GM19240 (cell line): ENCODE results near the gene TTLL10.

ENCODE experiments used
- DNase-seq: peaks from one replicate; pipeline ENCODE4 v3.0.0; 2011; ENCODE audit warnings: low spot score; ENCODE audit not compliant: insufficient read length

Gene TTLL10

DNA sequence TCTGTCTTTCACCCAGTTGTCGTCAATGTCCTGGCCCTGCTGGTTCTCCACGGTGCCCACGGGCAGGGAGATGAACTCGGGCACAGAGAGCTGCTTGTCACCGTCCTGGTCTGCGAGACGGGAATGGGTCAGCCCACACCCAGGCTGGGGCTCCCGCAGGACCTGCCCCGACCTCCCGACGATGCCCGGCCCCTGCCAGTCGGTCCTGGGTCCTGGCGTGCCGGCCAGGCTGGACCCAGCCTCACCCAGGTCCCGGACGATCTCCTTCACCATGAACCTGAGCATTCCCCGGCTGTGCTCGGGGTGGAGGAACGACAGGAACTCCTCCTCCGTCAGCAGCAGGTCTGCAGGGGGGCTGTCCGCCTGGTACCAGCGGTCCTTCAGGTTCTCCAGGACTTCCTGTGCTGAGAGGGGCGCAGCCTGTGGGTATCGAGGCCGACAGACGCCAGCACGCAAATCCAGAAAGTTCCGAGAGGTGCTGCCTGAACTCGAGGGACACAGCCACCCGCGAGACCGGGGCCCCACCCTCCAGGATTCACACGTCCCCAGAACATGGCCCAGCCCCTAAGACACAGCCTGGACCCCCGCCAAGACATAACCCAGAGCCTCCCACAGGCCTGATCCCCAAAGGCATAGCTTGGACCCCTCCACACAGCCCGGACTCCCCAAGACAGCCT, 45.0 kb downstream of the TTLL10 start:
- no peak for DNase-seq

DNA sequence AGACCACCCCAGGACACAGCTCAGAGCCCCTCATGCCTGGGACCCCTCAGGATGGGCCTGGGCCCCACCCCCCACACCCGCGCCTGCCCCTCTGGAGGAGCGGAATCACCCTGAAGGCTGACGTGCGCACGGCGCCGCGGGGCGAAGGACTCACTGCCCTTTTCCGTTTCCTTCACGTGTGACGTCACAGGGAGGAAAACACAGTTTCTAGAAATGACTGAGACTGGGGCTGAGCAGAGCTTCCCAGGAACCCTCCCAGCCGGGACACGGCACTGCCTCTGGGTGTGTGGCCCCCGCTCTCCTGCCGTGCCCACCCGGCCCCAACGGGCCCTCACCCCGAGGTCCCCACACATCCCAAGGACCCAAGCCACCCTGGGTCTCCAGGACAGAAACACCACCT, 45.7 kb downstream of the TTLL10 start:
- DNase-seq = no peak

DNA sequence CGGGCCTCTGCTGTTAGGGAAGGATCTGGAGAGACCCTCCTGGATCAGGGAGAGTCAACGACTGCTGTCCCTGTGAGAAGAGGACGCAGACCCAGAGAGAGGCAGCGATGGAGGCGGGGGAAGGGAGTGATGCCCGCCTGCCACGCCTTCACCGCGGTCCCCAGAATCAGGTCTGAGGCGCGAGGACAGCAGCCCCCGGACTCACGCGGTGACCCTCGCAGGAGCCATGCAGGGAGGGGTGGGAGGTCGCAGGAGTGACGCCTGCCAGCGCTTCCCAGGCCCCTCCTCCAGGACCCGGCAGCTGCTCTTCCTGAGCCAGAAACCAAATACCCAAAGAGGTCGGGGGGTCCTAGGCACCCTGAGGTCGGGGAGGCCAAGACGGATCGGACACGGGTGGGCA, 46.5 kb downstream of the TTLL10 start:
- DNase-seq = no peak

DNA sequence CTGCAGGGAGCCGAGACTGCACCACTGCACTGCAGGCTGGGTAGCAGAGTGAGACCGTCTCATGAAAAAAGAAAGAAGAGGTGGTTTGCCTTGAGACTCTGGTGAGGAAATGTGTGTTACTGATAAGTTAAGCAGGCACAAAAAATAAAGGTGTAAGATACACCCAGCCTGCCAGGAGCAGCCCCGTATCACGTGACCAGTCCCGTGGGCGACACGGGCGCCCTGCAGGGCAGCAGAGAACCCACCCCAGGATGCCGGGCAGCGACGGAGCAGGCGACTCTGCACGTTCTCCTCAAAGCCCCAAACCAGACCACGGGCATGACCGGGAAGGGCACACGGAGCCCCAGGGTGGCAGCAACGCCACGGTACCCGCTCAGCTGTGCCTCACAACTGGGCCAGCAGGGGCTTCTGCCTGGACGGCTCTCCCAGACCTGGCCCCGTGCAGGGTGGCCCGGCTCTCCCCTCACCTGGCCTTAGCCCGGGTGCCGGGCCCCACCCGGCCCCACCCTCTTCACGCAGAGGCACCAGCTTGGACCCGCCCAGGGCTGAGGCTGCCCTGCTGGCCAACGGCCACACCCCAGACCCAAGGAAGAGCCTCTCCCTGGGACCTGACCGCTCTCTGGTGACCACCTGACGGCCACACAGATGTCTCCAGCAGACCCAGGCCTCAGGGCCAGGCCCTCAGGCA, 48.4 kb downstream of the TTLL10 start:
- no peak for DNase-seq

DNA sequence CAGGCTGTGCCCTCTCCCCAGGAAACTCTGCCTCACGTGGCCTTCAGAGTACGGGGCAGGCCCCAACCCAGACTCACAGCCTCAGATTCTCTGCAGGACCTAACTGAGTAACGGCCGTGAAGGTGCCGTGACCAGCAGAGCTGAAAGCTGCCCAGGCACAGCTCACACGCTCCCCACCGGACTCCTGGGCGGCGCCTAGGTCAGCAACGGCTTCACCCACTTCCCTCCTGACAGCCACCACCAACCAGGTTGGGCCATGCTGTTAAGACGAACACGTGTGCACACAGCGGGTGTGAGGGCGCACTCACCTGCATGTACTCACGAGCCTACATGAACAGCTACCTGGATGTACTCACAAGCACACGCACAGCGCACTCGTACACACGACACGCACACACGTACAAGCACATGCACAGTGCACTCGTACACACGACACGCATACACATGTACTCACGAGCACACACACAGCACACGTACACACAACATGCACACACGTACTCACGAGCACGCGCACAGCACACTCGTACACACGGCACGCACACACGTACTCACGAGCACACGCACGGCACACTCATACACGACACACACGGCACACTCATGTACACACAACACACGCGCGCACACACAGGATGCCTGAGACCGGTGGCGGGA, 49.0 kb downstream of the TTLL10 start:
- DNase-seq = no peak

DNA sequence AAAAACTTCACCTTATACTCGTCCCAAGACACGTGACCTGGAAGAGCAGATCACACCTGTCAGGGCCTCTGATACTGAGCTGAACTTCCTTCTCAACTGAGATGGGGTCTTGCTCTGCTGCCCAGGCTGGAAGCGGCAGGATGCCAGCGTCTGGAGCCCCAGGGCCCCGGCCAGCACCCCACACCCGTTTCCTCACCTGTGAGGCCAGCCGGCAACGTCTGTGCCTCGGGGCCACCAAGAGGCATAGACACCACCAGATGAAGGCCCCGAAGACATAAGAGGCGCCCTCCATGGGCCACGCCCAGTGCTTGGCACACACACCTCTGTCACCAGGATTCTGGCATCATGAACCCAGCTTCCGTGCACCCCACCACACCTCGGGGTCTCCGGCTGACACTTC, 49.6 kb downstream of the TTLL10 start:
- DNase-seq = no peak

DNA sequence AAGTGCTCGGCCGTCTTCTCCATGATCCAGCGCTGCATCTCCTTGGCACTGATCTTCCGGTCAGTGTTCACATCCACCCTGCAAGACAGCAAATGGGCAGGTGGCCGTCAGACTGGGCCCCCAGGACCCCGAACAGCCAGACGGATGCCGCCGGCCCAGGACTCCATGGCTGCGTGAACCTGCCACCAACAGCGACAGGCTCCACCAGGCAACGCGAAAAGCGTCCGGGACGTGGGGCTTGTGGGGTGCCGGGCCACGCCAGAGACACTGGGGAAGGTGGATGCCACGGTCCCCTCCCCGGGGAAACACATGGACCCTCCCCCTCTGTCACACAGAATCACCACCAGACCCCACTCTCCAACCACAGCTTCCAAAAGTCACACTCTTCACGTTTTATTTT, 50.2 kb downstream of the TTLL10 start:
- no peak for DNase-seq

DNA sequence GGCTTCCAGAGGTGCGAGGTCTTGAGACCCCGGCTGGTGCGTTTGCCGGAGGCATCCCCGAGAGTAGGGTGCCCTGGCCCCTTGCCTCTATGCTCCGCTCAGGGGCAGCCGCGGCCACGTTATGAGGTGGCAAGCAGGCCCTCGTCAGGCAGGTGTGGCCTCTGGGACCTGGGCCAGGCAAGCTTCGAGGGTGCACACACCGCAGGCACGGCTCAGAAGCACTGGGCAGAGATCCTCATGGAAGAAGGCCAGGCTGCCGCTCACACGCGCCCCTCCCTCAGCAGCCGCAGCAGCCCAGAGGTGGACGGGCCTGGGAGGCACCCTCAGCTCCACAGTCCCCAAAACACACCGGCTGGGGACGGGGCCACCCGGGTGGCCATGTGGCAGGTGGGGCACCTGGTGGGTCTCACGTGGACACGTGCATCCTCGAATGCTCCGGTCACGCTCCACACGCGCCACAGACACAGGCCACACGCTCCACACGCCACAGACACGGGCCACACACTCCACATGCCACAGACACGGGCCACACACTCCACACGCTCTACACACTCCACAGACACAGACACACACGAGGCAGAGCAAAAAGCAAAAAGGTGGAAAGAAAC, 51.7 kb downstream of the TTLL10 start:
- no peak for DNase-seq

DNA sequence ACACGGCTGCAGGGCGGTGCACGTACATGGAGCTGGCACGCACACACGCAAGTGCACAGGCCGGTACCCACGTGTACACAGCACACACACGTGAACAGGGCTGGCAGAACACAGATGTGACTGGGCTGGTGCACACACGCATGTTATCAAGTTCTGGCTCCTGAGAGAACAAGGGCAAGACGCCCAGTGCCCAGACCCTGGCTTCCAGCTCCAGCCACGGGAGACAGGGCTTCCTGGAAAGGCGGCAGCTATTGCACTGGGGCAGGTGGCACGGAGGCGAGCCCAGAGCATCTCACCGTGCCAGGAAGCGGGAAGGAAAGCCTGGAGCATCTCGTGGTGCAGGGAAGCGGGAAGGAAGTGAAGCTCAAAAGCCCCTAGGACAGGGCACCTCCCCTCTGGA, 52.2 kb downstream of the TTLL10 start:
- no peak for DNase-seq

DNA sequence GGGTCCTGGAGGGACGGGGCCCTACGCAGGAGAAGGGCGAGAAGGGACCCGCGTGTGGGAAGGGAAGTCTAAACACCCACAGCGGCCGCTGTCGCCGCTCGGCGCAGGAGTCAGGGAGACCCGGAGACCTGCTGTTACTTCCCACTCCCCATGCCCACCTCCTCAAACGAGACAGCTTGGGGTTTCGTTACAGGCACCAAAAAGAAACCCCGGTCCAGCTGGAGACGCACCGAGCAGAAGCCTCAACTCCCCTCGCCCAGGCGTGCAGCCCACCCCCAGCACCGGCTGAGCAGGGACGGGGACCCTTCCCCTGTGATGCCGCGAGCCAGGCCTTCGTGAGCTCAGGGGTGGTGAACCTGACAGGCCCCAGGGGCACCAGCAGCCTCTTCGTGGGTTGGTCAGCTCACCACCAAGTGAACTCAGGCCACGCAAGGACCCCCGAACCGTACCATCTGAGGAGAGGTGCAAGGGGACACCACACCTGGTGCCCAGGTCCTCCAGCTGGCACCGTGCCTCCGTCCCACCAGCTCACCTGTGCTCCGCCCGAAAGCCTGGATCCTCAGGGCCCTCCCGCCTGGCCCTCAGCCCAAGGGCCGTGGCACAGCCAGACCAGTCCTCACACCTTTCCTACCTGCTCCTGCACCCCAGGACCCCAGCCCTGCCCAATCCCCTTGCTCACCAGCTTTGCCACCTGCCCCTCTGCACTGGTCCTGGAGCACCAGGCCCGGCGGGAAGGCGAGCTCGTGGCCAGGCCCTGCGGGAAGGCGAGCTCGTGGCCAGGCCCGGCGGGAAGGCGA, 53.1 kb downstream of the TTLL10 start:
- no peak for DNase-seq

DNA sequence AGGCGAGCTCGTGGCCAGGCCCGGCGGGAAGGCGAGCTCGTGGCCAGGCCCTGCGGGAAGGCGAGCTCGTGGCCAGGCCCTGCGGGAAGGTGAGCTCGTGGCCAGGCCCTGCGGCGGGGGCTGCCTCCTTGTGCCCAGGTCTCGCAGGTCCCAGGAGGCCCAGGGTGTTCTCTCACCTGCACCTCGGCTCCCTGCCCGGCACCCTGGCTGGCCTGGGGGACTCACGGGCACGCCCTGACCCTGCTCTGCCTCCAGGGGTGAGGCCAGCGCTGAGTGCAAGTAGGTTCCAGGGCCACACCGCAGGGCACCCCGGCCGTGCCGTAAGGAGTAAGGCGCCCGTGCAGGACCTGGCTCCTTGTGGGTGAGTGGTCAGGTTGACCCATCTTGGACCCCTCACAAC, 53.7 kb downstream of the TTLL10 start:
- DNase-seq = no peak

DNA sequence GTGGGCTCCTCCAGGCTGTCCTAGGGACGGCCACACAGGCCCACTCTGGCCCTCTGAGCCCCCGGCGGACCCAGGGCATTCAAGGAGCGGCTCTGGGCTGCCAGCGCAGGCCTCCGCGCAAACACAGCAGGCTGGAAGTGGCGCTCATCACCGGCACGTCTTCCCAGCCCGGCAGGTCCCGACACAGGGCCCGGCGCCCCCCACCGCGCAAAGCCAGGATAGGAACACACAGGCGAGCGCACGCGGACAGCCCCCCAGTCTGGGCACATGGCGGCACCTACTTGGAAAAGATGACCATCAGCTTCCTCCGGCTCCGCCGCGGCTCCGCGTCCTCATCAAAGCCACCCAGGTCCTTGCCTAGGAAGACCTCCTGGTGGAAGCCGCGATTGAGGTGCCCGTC, 54.5 kb downstream of the TTLL10 start:
- DNase-seq = no peak

DNA sequence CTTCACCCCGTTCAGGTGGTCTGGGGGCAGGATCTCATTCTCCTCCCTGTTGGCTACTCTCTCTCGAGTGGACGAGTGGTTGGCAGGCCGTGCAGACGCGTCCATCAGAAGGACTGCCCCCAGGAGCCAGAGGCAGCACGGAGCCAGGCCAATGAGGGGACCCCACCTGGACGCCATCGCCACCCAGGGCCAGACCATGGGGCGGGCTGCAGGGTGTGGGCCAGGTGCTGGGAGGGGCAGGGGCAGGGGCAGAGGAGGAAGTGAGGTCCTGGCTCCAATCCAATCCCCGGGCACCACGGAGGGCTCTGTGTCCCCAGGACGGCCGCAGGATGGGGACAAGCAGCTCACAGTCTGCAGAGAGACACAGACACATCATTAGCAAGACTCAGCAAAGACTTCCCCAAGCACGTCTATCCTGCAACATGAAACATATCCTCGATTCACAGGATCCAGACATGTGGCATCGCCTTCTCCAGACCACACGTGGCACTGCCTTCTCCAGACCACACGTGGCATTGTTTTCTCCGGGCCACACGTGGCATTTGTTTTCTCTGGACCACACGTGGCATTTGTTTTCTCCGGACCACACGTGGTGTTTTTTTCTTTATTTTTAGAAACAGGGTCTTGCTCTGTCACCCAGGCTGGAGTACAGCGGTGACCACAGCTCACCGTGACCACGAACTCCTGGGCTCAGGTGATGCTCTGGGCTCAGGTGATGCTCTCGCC, 55.1 kb downstream of the TTLL10 start:
- no peak for DNase-seq

DNA sequence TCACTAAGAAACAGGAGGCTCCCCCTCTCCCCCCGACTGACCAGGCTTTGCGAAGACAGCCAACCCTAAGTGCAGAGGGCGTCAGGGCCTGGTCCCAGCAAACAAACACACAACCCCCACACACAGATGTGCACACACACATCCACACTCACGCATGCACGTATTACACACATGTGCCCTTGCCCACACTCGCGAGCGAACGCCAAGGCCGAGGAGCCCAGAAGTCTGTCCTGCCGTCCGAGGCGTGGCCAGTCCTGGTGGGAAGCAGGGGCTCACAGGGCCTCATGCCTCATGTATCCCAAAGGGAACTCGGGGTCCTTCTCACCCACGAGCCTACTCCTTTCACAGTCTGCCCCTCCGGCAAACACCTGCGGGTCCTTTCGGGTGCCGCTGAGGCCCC, 56.1 kb downstream of the TTLL10 start:
- no peak for DNase-seq

DNA sequence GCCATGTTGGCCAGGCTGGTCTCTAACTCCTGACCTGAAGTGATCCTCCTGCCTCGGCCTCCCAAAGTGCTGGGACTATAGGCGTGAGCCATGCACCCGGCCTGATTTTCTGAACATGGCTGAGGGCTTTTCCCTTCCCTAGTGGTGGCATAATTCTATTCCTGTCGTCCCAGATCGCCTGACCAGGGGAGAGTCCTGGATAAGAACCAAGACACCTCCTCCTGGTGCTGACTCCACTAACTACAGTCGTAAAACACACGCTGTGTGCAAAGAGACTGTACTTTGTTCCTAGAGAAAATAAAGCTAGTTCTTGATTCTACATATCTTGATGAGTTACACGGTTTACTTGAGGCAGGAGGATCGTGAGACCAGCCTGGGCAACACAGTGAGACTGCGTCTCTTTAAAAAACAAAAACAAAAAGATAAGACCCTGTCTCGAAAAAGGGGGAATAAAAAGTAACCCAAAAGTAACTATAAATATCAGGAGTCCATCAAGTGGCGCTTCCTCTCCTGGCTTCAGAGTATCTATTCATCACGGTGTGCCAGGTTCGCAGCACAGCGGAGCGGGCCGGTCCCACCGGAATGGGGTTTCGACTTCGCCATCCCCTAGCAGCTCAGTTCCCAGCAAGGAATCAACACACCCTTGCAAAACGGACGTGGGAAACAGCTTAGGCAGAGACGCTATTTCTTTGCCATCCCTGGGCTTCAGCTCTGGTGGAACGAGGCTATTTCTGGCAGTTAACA, 57.1 kb downstream of the TTLL10 start:
- no peak for DNase-seq

DNA sequence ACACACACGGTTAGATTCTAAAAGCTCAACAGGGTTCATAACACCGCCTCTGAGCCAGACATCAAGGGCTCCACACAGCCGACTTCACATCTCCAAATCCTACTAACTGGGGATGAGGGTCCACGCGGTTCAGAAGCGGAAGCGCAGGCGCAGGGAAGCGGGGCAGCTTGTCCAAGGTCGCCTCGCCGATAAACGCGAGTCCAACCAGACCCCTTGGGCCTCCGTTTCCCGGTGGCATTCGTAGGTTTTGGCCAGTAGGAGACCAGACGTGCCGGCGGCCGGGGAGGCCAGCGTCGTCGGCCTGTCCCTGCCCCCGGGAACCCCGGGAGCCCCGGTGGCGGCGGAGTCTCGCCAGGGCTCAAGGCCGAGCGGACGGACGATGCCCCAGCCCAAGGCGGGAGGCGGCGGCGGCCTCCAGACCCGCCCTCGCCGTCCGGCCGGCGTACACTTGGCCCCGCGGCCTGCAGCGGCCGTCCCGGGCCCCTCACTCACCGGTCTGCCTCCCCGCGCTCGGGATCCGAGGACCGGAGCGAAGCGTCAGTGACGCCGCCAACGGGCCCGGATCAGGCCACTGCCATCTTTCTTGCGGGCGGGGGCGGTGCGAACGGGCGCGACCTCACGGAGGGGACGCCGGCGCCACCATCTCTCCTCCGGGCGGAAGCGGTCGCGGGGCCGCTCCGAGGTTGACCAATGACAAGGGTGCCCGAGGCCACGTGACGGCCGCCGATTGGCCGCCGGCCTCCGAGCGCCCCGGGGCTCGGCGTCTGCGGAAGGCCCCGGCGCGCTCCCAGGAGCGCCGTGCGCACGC, 57.9 kb downstream of the TTLL10 start, which contains the start of gene SDF4:
TSS of gene SDF4 (minus strand) at position 602 of the 808 bp plus-strand sequence. CDS start 3,229 bp downstream, outside the sequence.
- DNase-seq = peak; percentile 100

DNA sequence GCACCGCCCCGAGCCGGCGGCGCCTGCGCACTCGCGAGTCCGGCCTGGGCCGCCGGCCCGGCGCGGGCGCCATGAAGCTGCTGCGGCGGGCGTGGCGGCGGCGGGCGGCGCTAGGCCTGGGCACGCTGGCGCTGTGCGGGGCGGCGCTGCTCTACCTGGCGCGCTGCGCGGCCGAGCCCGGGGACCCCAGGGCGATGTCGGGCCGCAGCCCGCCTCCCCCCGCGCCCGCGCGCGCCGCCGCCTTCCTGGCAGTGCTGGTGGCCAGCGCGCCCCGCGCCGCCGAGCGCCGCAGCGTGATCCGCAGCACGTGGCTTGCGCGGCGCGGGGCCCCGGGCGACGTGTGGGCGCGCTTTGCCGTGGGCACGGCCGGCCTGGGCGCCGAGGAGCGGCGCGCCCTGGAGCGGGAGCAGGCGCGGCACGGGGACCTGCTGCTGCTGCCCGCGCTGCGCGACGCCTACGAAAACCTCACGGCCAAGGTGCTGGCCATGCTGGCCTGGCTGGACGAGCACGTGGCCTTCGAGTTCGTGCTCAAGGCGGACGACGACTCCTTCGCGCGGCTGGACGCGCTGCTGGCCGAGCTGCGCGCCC, 58.6 kb downstream of the TTLL10 start, which contains the start of gene B3GALT6:
TSS of gene B3GALT6 (plus strand) at position 30 of the 588 bp plus-strand sequence. CDS start at position 72, 42 bp downstream.
- no peak for DNase-seq

DNA sequence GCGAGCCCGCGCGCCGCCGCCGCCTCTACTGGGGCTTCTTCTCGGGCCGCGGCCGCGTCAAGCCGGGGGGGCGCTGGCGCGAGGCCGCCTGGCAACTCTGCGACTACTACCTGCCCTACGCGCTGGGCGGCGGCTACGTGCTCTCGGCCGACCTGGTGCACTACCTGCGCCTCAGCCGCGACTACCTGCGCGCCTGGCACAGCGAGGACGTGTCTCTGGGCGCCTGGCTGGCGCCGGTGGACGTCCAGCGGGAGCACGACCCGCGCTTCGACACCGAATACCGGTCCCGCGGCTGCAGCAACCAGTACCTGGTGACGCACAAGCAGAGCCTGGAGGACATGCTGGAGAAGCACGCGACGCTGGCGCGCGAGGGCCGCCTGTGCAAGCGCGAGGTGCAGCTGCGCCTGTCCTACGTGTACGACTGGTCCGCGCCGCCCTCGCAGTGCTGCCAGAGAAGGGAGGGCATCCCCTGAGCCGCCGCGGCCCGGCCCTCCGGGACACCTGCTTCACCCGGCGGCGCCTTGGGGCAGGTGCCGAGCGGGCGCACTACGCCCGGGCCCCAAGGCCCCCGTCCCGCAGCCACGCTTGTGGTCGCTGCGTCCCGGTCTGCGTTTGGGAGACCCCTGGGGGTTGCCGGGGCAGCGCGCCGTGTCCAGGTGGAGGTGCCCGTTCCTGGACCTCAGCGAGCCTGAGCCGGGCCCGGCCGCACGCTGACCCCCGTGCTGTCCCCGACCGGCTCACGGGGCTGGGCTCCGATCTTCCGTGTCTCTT, 59.3 kb downstream of the TTLL10 start:
- no peak for DNase-seq
